A549 (cell line): Measurements from ENCODE around the gene C2orf68.

Source experiments
- JUNB ChIP-seq: fragments of >200 bp; sonication (Bioruptor Twin); formaldehyde crosslinking; IDR thresholded peaks from 2 replicates; pipeline ENCODE4 v1.6.1; 2016
- POLR2A ChIP-seq: IDR thresholded peaks from 2 replicates; pipeline ENCODE4 v1.6.1; 2012; ENCODE audit warnings: mild to moderate bottlenecking, low read length
- RAD21 ChIP-seq, 2 experiments: fragments of >200 bp in 1 of 2; sonication (Bioruptor Twin) in 1 of 2; formaldehyde crosslinking in 1 of 2; IDR thresholded peaks in 1 of 2; conservative IDR thresholded peaks in 1 of 2; 2 replicates in 1 of 2; 3 replicates in 1 of 2; pipeline ENCODE4 v1.6.1; 2012 to 2018; ENCODE audit warnings: inconsistent platforms in 1 of 2
- RFX5 ChIP-seq: fragments of 450-650 bp; IDR thresholded peaks from 2 replicates; pipeline ENCODE4 v1.7.1; 2014; ENCODE audit warnings: antibody characterized with exemption, mild to moderate bottlenecking, moderate library complexity
- SMC3 ChIP-seq: fragments of >200 bp; sonication (Bioruptor Twin); formaldehyde crosslinking; IDR thresholded peaks from 3 replicates; pipeline ENCODE4 v1.6.1; 2018; ENCODE audit warnings: inconsistent platforms
- TF ChIP-seq, protein P1 (sequence below): fragments of >200 bp; sonication (Bioruptor Twin); formaldehyde crosslinking; IDR thresholded peaks from 3 replicates; pipeline ENCODE4 v1.5.1; 2016
- TF ChIP-seq, protein P2 (sequence below): IDR thresholded peaks from 2 replicates; pipeline ENCODE4 v1.6.1; 2012

DNA sequence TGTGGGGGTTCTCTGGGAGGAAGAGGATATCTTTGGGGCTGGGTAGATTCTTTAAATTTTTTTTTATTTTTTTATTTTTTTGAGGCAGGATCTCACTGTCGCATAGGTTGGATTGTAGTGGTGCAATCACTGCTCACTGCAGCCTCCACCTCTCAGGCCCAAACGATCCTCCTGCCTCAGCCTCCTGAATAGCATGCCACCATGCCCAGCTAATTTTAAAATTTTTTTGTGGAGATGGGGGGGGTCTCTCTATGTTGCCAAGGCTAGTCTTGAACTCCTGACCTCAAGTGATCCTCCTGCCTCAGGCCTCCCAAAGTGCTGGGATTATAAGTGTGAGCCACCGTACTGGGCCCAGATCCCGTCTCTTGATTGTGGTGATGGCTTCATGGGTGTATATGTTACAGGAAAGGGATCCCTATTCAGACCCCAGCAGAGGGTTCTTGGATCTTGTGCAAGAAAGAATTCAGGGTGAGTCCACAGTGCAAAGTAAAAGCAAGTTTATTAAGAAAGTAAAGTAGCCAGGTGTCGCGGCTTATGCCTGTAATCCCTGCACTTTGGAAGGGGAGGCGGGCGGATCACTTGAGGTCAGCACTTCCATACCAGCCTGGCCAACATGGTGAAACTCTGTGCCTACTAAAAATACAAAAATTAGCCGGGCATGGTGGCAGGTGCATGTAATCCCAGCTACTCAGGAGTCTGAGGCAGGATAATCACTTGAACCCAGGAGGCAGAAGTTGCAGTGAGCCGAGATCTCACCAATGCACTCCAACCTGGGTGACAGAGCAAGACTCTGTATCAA is 2.0 kb upstream of the C2orf68 start:
- TF ChIP-seq, protein P1, sequence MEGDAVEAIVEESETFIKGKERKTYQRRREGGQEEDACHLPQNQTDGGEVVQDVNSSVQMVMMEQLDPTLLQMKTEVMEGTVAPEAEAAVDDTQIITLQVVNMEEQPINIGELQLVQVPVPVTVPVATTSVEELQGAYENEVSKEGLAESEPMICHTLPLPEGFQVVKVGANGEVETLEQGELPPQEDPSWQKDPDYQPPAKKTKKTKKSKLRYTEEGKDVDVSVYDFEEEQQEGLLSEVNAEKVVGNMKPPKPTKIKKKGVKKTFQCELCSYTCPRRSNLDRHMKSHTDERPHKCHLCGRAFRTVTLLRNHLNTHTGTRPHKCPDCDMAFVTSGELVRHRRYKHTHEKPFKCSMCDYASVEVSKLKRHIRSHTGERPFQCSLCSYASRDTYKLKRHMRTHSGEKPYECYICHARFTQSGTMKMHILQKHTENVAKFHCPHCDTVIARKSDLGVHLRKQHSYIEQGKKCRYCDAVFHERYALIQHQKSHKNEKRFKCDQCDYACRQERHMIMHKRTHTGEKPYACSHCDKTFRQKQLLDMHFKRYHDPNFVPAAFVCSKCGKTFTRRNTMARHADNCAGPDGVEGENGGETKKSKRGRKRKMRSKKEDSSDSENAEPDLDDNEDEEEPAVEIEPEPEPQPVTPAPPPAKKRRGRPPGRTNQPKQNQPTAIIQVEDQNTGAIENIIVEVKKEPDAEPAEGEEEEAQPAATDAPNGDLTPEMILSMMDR = no peak
- TF ChIP-seq, protein P2, sequence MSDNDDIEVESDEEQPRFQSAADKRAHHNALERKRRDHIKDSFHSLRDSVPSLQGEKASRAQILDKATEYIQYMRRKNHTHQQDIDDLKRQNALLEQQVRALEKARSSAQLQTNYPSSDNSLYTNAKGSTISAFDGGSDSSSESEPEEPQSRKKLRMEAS = no peak
- TF ChIP-seq SMC3 (no peak), RAD21 (conservative IDR thresholded peaks at IDR 0.05 in 1 of 2, IDR thresholded peaks at IDR 0.05 in 1 of 2) (no peak), POLR2A (no peak), JUNB (no peak), RFX5 (no peak)
